WI38 (cell line): Measurements from ENCODE around the gene ENTR1.
"Not testable (repeated sequence)": the region's sequence is repeated elsewhere in the genome, so short reads cannot be mapped to it uniquely, and the experiment has no call there.

ENCODE experiments used
- H3K4me3 ChIP-seq: 2 replicates; pipeline ENCODE4 v1.5.1; 2011; ENCODE audit warnings: low read depth, mild to moderate bottlenecking, control low read depth, low read length
- TF ChIP-seq, protein P1 (sequence below): IDR thresholded peaks from 2 replicates; pipeline ENCODE4 v1.5.1; 2012; ENCODE audit warnings: low read depth, mild to moderate bottlenecking, control low read depth, low read length

The ENTR1 gene

DNA sequence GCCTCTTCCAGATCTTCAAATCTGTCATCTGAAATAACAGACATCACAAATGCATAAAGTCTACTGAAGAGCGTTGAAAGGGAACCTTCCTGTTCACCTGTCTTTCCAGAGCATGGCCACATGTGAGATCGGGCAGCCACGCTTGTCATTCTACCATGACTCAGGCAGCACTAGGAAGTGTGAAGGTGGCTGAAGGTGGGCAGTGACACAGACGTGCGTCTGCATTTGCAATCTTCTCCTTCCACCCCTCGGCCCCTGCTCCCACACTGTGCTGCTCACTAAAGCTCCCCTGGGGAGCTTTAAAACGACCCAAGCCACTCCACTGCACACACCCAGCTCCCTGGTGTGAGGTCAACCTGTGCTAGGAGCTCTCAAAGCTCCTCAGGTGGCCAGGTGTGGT, 2.5 kb downstream of the ENTR1 start:
- TF ChIP-seq, protein P1, sequence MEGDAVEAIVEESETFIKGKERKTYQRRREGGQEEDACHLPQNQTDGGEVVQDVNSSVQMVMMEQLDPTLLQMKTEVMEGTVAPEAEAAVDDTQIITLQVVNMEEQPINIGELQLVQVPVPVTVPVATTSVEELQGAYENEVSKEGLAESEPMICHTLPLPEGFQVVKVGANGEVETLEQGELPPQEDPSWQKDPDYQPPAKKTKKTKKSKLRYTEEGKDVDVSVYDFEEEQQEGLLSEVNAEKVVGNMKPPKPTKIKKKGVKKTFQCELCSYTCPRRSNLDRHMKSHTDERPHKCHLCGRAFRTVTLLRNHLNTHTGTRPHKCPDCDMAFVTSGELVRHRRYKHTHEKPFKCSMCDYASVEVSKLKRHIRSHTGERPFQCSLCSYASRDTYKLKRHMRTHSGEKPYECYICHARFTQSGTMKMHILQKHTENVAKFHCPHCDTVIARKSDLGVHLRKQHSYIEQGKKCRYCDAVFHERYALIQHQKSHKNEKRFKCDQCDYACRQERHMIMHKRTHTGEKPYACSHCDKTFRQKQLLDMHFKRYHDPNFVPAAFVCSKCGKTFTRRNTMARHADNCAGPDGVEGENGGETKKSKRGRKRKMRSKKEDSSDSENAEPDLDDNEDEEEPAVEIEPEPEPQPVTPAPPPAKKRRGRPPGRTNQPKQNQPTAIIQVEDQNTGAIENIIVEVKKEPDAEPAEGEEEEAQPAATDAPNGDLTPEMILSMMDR = no peak
- no peak overlapping the region for H3K4me3 ChIP-seq

DNA sequence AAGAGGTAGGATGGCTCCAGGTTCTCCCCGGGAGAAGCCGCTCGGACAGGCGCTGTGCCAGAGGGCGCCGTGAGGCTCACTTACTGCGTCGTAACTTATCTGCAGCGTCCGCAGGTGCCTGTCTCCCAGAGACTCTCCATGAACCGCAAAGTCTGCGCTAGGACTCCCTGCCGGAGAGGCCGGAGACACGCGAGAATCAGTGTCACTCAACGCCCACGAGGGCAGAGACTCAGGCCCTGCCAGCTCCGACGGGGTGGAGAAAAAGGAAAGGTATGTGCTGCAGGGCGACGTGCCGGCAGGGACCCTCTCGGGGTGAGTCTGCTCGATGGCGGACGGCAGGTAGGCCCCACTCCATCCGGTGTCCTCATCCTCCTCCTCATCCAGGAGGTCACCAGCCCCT, 3.4 kb downstream of the ENTR1 start:
- H3K4me3 ChIP-seq = not testable (repeated sequence)

DNA sequence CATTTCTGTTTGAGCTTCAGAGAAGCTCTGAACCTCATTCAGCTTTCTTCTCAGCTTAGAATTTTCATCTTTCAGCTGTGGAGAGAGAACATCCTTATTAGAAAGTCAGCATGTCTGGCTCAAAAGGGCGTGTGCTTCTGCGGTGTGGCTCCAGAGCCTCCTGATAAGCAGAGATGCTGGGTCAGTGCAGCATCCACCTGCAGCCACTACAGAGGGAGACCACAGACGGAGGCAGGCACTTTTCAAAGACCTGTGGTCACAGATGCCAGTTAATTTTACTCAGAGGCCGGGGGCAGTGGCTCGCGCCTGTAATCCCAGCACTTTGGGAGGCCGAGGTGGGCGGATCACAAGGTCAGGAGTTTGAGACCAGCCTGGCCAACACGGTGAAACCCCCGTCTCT, 4.5 kb downstream of the ENTR1 start:
- H3K4me3 ChIP-seq = not testable (repeated sequence)

DNA sequence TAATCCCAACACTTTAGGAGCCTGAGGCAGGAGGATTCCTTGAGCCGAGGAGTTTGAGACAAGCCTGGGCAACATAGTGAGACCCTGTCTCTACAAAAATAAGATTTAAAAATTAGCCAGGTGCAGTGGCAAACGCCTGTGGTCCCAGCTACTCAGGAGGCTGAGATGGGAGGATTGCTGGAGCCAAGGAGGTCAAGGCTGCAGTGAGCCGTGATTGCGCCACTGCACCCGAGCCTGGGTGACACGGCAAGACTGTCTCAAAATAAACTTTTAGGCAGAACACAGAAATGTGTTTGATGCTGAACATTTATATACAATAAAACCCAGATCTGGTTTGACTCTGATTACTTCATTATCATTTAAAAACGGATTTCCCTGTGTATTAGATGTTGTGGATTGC, 4.9 kb downstream of the ENTR1 start:
- TF ChIP-seq, protein P1 = no peak
- no peak overlapping the region for H3K4me3 ChIP-seq

DNA sequence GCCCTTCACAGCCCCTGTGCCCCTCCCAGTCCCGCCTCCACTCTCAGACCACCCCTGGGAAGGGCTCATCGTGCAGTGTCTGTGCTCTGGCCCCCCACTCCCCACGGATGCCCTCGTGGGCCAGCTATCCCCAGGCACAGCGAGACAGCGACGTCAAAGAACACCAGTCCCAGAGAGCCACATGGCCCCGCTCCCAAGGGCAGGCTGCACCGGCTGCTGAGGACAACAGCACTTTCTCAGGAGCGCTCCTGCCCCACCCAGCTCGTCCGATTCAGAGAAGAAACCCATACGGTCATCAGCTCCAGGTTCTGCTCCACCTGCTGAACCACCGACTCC, 5.6 kb downstream of the ENTR1 start:
- no peak overlapping the region for H3K4me3 ChIP-seq
- TF ChIP-seq, protein P1 = no peak

DNA sequence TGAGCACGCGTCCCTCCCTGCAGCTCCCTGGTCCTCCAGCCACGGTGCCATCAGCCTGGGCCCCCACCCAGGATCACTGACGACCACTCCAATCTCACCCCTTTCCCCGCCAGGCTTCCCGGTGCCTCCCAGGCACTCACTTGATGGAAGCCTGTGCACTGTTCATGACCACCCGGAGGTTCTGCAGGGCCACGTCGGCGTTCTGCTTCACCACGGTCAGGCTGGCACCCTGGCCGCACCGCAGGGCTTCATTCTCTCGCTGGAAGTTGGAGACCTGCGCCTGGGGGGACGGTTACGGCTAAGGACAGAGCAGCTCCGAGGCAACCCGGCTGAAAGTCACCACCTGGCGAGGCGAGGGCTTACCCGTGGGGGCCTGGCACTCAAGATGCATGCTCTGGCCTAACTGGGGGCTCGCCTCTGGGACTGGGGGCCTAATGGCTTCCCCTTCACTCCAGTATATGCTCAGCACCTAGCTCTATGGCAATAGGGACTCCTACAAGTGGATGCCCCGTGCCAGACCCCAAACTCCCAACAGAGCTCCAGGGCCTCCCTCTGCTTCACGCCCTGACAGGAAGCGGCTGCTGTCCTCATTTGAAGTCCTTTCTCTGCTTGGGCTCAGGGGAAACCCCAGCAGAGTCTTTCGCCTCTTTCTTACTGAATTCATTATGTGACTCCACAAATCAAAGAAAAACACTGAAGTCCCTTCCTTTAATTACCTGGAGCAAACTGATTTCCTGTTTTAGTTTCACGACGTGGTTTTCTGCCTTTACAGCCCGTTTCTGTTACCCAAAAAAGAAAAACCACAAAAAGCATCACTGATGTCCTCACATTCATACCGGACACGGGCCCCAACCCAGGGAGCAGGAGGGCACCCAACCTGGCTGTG, 6.3 kb downstream of the ENTR1 start:
- TF ChIP-seq, protein P1 = no peak
- no peak overlapping the region for H3K4me3 ChIP-seq

DNA sequence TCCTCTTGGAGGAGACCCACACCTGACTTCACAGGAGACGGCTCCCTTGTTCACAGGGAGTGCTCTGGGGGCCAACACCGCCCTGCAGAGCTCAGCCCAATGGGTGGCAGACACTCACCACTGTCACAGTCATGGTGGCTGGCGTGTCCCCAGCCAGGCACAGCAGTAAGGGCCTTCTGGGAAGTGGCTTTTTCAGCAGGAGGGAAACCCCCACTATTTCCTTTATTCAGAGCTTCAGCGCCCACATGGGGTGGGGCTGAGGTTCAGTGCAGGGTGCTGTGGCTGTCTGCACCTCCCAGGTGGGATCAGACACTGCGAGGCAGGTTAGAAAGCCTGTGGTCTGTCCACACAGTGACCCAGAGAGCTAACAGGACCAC, 6.9 kb downstream of the ENTR1 start:
- TF ChIP-seq, protein P1 = no peak

DNA sequence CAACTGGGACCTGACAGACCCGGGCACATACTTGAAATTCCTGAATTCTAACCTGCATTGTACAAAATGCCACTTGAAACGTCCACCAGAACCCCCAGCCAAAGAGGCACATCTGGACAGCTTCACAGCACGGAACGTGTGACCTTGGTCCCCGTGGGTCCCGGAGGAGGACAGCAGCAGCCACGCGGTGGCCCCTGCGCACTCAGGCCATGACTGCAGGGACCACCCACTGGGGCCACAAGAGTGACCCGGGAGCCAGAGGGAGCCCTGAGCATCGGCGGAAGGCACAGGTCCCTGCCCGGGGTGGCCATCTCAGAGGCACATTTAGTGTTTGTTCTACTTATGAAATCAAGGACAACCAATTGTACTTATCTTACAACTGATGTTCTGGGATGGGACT, 8.3 kb downstream of the ENTR1 start:
- TF ChIP-seq, protein P1 = no peak
- H3K4me3 ChIP-seq = no peak overlapping the region

More for the DNA sequence above, 6.9 kb downstream of the ENTR1 start:
- no peak overlapping the region for H3K4me3 ChIP-seq
